ENCODE data around the gene TSEN2.
"Not testable (repeated sequence)": the region's sequence is repeated elsewhere in the genome, so short reads cannot be mapped to it uniquely, and the experiment has no call there.

TSEN2 gene

GRCh38 chr3:12484198-12484982, at the start of gene TSEN2:
TSEN2 (plus strand) TSS chr3:12484480; CDS start chr3:12489801, 5,321 bp downstream.
- DNase-seq = peak; percentile 95

DNA sequence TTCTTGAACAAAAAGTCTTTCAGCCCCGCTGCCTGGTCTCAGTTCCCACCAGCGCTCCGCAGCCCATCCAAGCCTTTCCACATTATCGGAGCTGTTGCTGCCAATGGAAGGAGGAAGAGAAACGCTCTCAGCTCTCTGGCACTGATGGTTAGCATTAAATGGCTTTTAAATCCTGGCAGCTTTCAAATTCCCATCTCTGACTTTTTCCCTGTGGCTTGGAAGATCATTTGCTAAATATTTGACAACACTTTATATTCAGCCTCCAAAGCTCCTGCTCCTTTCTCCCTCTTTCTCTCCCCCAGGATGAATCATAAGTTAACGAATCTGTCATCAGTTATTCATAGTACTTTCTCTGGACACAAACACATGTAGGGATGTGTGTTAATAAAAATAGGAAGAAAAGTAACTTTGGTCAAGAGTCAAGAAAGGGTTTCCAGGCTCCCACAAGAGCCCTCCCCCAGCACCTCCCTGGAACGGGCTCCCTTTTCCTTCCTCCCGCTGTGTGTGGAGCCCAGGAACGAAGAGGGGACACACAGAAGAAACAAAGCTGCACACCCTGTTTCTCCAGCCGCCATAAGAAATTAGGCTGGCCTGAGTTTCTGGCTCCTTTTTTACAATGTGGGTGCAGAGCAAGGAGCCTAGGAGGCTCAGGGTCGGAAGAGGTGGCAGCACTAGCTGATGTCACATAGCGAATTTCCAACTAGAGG, 47.6 kb upstream of the TSEN2 start:
- no peak for DNase-seq

- no peak for DNase-seq
Observed at GRCh38 chr3:12437221-12437605, 47.1 kb upstream of the TSEN2 start.

GRCh38 chr3:12437861-12438260, 46.4 kb upstream of the TSEN2 start:
- DNase-seq = no peak

DNA sequence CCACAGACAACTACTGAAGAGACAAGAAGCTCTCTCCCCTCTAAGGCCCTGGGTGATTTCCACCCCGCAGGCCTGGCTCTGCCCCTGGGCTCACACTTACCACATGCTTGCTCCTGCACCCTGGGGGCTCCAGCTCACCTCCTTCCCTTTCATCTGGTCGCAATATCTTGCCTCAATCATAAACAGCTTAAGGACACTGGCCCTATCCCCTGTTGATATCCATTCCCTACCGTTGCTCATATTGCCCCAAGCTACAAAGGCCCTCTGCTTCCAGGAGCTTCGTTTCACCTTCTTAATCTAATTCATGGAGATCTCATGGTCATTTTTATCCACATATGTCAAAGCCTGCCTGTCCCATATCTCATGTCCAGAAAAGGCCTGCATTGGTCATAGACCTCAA, 46.0 kb upstream of the TSEN2 start:
- no peak for DNase-seq

GRCh38 chr3:12439161-12439940, 44.9 kb upstream of the TSEN2 start:
- DNase-seq = no peak

- no peak for DNase-seq
Observed at GRCh38 chr3:12440927-12441714, 43.2 kb upstream of the TSEN2 start.

- DNase-seq = no peak
Observed at GRCh38 chr3:12442654-12443501, 41.4 kb upstream of the TSEN2 start.

DNA sequence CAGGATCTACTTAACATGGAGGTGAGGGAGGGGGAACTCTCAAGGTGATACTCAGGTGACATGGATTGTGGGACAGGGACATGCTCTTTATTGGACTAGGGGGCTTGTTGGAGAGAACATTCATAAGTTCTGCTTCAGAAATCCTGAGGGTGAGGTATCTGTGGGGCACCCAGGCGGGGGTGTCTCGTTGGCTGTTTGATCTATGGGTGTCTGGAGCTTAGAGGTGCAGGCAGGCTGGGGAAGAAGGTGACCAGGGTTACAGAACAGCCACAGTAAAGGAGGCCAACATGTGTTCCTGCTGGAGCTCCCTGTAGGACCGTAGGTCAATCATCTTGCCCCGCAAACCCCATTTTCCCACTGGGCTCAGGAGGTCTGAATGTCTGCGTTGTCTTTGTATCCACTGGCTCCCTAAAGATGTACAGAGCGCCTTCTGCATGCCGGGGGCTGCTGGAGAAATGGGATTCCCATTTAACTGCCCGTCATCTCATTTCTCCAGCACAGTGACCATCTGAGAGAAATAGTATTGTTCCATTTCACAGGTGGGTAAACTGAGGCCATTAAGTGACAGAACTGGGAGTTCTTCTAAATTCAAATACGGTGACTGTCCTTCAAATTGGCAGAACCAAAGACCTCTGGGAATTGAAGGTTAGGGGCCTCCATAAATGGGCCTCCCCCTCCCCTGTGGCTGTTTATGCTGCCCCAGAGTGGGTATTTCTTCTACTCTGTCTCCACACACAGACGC, 40.3 kb upstream of the TSEN2 start:
- no peak for DNase-seq

DNA sequence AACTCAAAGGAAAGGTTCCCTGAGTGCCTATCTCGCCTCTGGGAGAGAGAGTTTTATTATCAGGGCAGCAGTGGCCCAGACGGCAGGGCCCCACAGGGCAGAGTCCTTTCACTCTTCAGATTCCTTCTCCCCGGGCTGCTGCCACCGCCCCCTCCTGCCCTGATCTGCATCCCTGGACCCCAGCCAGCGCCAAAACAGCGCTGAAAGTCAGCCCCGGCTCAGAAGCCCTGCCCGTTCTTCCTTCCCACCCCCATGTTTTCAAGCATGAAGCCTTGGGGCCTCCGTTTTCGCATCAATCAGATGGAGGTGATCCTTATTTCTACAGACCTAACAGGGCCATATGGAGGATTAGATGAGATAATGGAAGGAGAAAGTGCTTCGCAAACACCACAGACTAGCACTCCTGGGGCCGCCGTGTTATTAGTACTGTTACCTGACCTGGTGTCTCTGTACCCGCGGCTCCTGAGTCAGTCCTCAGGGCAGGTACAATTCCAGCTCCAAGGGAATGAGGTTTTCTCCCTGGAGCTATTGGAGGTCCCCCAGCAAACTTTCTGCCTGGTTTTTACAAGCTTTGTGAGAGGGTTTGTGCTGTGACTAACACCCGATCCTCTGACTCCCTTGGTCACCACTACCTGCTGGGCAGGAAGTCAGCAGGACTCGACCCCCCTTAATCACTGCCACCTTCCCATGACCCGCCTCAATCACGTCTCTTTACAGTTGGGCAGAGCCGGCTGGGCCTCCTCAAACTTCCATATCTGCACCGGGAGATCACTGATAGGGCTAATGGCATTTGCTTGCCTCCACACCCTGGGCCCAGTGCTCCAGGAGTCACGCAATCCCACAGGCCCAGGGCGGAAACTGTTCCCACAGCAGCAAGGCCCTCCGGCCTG, 39.5 kb upstream of the TSEN2 start:
- DNase-seq = no peak

DNA sequence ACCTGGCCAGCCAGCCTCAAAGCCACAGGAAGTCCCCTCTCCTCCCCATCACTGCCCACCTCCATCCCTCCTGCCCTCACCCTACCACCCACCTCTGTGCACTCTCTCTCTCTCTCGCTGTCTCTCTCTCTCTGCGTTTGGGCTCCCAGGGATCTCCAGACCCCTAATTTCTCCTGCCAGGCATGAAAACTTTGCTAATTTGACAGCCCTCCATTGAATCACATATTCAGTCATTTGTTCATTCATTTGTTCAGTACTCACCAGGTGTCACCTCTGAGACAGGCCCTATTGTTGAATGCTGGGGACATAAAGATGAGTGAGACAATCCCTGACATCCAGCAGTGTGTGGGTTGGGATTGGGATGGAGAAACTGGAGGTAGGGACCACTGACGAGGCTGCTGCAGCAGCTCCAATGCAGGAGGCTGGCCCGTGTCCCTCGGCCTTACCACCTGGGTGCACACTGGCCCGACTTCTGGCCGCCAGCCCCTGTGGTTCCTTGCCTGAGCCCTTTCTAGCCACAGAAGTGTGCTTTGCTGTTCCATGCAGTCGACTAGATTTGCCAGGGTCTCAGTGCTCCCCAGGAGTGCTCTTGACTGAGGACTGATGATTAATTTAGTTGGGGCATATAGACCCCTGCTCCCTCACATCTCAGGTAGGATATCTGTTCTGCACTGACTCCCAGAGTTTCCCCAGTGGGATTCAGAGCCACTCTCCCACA, 38.6 kb upstream of the TSEN2 start:
- no peak for DNase-seq

GRCh38 chr3:12446298-12446697, 38.0 kb upstream of the TSEN2 start:
- DNase-seq = no peak

DNA sequence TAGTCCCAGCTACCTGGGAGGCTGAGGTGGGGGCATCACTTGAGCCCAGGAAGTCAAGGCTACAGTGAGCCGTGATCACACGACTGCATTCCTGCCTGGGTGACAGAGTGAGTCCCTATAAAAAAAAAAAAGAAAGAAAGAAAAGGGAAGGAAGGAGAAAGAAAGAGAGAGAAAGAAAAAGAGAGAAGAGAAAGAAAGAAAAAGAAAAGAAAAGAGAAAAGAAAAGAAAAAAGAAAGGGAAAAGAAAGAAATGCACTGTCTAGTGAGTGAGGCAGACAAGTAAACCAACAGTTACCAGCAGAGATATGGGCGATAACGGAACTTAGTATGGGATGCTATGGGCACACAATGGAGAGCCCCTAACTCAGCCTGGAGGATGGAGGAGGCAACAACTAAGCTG, 37.2 kb upstream of the TSEN2 start:
- DNase-seq = no peak

DNA sequence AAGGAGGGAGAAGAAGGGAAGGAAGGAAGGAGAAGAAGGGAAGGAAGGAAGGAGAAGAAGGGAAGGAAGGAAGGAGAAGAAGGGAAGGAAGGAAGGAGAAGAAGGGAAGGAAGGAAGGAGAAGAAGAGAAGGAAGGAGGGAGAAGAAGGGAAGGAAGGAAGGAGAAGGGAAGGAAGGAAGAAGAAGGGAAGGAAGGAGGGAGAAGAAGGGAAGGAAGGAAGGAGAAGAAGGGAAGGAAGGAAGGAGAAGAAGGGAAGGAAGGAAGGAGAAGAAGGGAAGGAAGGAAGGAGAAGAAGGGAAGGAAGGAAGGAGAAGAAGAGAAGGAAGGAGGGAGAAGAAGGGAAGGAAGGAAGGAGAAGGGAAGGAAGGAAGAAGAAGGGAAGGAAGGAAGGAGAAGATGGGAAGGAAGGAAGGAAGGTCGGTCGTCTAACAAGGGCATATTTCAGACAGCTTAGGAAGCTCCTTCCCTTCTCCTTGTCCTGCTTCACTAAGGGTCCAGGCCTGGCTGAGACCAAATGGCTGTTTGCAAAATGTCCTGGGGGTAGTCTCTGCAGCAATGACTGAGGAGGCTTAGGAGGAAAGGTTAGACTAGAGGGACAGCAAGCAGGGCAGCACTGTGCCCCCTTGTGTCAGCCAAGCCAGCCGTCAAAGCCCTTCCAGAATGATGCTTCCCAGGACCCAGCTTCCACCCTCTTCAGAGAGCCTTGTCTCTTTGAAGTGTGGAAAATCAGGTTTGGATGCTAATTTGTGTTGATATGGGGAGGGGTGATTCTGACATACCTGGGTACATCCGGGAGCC, 35.7 kb upstream of the TSEN2 start:
- DNase-seq = not testable (repeated sequence)

DNA sequence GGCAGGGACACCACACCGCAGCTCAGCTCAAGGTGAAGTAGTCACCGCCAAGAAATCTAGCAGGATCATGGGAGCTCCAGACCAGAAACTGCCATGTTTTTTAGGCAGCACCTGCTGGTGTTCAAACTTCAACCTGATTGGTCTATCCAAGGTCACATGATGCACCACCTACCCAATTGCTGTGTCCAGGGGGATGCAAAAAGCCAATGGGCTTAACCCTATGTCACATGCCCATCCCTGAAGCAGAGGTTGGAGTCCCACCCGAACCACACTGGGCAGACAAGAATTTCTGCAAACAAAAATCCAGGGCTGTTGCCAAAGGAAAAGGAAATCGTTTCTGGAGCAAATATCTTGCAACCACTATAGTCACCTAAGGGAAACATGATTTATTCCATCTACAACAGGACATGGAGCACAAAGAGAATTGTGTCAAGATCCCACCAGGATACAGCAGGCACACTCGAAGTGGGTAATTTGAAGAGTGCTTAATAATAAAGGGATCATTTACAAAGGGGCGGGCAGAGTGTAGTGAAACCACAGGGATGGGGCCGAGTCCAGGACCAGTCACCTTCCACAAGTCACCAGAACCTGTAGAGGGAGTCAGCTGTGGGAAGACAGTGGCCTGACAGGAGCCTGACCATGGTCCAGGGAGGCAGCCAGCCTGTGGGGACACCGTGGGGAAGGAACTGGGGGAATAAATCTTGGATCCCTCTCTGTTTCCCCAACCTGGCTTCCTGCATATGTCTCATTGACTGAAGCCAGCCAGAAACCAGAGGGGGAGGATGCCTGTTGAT, 34.2 kb upstream of the TSEN2 start:
- DNase-seq = no peak

DNA sequence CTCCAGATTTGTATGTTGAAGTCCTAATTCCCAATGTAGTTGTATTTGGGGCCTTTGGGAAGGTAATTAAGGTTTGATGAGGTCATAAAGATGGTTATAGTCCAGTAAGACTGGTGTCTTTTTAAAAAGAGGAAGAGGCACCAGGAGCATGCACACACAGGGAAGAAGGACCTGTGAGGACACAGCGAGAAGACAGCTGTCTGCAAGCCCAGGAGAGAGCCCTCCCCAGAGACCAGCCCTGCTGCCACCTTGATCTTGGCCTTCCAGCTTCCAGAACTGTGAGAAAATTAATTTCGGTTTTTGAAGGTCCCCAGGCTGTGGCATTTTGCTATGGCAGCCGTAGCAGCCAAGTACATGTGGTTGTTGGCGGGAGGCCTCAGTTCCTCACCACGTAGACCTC, 32.8 kb upstream of the TSEN2 start:
- DNase-seq = no peak

DNA sequence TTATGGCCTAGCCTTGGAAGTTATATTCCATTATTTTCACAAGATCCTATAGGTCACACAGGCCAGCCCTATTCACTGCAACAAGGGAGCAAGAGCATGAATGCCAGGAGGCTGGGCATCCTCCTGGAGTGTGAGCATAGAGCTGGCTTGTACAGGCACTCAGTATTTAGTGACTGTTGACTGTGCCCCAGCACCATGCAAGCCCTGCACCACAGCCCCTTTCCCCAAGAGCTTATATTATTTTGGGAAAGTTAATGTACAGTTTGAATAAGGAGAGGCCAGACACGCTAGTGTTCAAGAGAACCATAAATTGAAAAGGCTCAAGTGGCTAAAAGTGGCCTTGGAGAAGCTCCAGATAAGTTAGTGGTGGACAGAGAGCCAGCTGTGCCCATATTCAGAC, 32.3 kb upstream of the TSEN2 start:
- DNase-seq = no peak
